Subcutaneous abdominal adipose tissue (tissue), 5 donors: Measurements from ENCODE around the gene NRG3.

ENCODE experiments used
- H3K27ac ChIP-seq: one replicate; pipeline ENCODE4 v1.7.0; 2013; ENCODE audit warnings: low read depth, mild to moderate bottlenecking, inconsistent platforms, low read length, moderate library complexity
- H3K27me3 ChIP-seq, 5 donors: one replicate each; pipeline ENCODE4 v1.7.0; 2013; ENCODE audit warnings: low read length in 5 of 5, inconsistent platforms in 1 of 5; ENCODE audit not compliant: control insufficient read depth in 5 of 5, insufficient read depth in 4 of 5
- H3K36me3 ChIP-seq, 5 donors: one replicate each; pipeline ENCODE4 v1.7.0; 2013; ENCODE audit warnings: low read length in 5 of 5; ENCODE audit not compliant: control insufficient read depth in 5 of 5, insufficient read depth in 5 of 5
- H3K4me1 ChIP-seq, 5 donors: one replicate each; pipeline ENCODE4 v1.7.0; 2013; ENCODE audit warnings: low read length in 5 of 5, mild to moderate bottlenecking in 3 of 5, moderate library complexity in 1 of 5; ENCODE audit not compliant: control insufficient read depth in 5 of 5, insufficient read depth in 5 of 5
- H3K4me3 ChIP-seq, 5 donors: one replicate each; pipeline ENCODE4 v1.7.0; 2013; ENCODE audit warnings: low read length in 5 of 5, low read depth in 1 of 5
- H3K9ac ChIP-seq, 5 donors: one replicate each; pipeline ENCODE4 v1.7.0; 2013; ENCODE audit warnings: low read length in 5 of 5, mild to moderate bottlenecking in 4 of 5, moderate library complexity in 3 of 5
- H3K9me3 ChIP-seq, 5 donors: one replicate each; pipeline ENCODE4 v1.7.0; 2013; ENCODE audit warnings: low read length in 5 of 5; ENCODE audit not compliant: control insufficient read depth in 5 of 5
- donor health status: healthy.
- donor health status: healthy.
- donor health status: healthy.
- donor health status: healthy.
- donor health status: healthy.

NRG3 gene

GRCh38 chr10:82856957-82857613 lies 982.1 kb downstream of the NRG3 start:
- Histone ChIP-seq H3K4me3 (no peak overlapping the region), H3K9me3 (no peaks in the 10 kb centered on the region), H3K36me3 (no peaks in the 10 kb centered on the region), H3K4me1 (no peaks in the 10 kb centered on the region), H3K9ac (no peak overlapping the region), H3K27ac (no peak overlapping the region), H3K27me3 (no peaks in the 10 kb centered on the region)

- H3K27ac ChIP-seq: no peak overlapping the region
- no peak overlapping the region for H3K9ac ChIP-seq
- H3K27me3 ChIP-seq: no peaks in the 10 kb centered on the region
- H3K4me1 ChIP-seq: peaks cover 0 to 5% (median 0%) of the 10 kb centered on the region in 5 donors
- no peak overlapping the region for H3K4me3 ChIP-seq
- no peaks in the 10 kb centered on the region for H3K36me3 ChIP-seq
- H3K9me3 ChIP-seq: no peaks in the 10 kb centered on the region
Observed at GRCh38 chr10:82861889-82862288, 986.9 kb downstream of the NRG3 start.

GRCh38 chr10:82865366-82865765 lies 990.4 kb downstream of the NRG3 start:
- no peak overlapping the region for H3K4me3 ChIP-seq
- H3K27ac ChIP-seq: no peak overlapping the region
- H3K27me3 ChIP-seq: no peaks in the 10 kb centered on the region
- H3K9me3 ChIP-seq: no peaks in the 10 kb centered on the region
- H3K36me3 ChIP-seq: no peaks in the 10 kb centered on the region
- peaks cover 0 to 5% (median 0%) of the 10 kb centered on the region in 5 donors for H3K4me1 ChIP-seq
- H3K9ac ChIP-seq: no peak overlapping the region

- Histone ChIP-seq H3K27me3 (no peaks in the 10 kb centered on the region), H3K27ac (no peak overlapping the region), H3K9ac (no peak overlapping the region), H3K36me3 (no peaks in the 10 kb centered on the region), H3K4me1 (peaks cover 0 to 5% (median 0%) of the 10 kb centered on the region in 5 donors), H3K4me3 (no peak overlapping the region), H3K9me3 (no peaks in the 10 kb centered on the region)
Observed at GRCh38 chr10:82866424-82867020, 991.5 kb downstream of the NRG3 start.

DNA sequence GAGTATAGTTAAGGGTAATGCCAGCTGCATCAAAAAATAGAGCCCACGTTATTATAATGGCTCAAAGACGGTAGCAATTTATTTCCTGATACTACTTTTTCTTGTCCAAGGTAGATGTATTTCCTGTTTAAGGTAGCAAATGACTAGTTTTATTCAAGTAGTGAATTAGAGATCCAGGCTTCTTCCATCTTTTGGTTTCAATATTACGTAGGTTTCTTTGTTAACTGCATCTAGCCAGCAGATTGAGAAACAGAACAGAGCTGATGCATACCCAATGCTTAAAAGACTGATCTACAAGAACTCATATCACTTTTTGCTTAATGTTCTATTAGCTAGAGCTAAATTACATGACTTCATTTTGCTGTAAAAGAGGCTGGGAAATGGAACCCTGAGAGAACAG lies 992.1 kb downstream of the NRG3 start:
- no peak overlapping the region for H3K27ac ChIP-seq
- H3K4me1 ChIP-seq: peaks cover 0 to 5% (median 0%) of the 10 kb centered on the region in 5 donors
- H3K9me3 ChIP-seq: no peaks in the 10 kb centered on the region
- no peak overlapping the region for H3K9ac ChIP-seq
- H3K36me3 ChIP-seq: no peaks in the 10 kb centered on the region
- H3K4me3 ChIP-seq: no peak overlapping the region
- no peaks in the 10 kb centered on the region for H3K27me3 ChIP-seq

GRCh38 chr10:82874671-82875070 lies 999.7 kb downstream of the NRG3 start:
- H3K27ac ChIP-seq: no peak overlapping the region
- H3K36me3 ChIP-seq: no peaks in the 10 kb centered on the region
- H3K9me3 ChIP-seq: no peaks in the 10 kb centered on the region
- H3K4me1 ChIP-seq: no peaks in the 10 kb centered on the region
- no peak overlapping the region for H3K4me3 ChIP-seq
- H3K9ac ChIP-seq: no peak overlapping the region
- no peaks in the 10 kb centered on the region for H3K27me3 ChIP-seq

GRCh38 chr10:82880776-82881290 lies 1005.8 kb downstream of the NRG3 start:
- no peak overlapping the region for H3K27ac ChIP-seq
- H3K4me3 ChIP-seq: no peak overlapping the region
- no peak overlapping the region for H3K9ac ChIP-seq
- no peaks in the 10 kb centered on the region for H3K9me3 ChIP-seq
- no peaks in the 10 kb centered on the region for H3K36me3 ChIP-seq
- H3K4me1 ChIP-seq: no peaks in the 10 kb centered on the region
- no peaks in the 10 kb centered on the region for H3K27me3 ChIP-seq

DNA sequence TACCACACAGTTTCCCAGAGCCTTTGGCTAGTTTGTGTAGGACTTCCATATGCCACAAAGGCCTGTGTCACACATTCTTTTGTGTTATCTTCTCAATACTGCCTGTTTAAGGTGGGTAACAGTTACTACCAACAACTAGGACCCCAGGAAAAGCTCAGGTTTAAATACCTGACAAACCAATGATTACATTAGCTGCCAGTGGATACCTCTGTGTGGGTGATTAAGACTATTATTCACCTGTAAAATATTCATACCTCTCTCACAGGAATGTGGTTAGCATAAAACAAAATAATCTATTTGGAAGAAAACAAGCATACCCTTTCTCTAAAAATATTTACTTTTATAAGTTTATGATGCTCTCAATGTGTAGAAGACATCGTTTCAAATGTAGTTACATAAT lies 1007.7 kb downstream of the NRG3 start:
- no peak overlapping the region for H3K4me3 ChIP-seq
- no peak overlapping the region for H3K9ac ChIP-seq
- no peaks in the 10 kb centered on the region for H3K27me3 ChIP-seq
- no peak overlapping the region for H3K27ac ChIP-seq
- H3K4me1 ChIP-seq: no peaks in the 10 kb centered on the region
- H3K36me3 ChIP-seq: no peaks in the 10 kb centered on the region
- H3K9me3 ChIP-seq: no peaks in the 10 kb centered on the region

- Histone ChIP-seq H3K9me3 (no peaks in the 10 kb centered on the region), H3K27me3 (no peaks in the 10 kb centered on the region), H3K9ac (no peak overlapping the region), H3K4me3 (no peak overlapping the region), H3K36me3 (no peaks in the 10 kb centered on the region), H3K27ac (no peak overlapping the region), H3K4me1 (no peaks in the 10 kb centered on the region)
Observed at GRCh38 chr10:82883603-82884002, 1008.6 kb downstream of the NRG3 start.

DNA sequence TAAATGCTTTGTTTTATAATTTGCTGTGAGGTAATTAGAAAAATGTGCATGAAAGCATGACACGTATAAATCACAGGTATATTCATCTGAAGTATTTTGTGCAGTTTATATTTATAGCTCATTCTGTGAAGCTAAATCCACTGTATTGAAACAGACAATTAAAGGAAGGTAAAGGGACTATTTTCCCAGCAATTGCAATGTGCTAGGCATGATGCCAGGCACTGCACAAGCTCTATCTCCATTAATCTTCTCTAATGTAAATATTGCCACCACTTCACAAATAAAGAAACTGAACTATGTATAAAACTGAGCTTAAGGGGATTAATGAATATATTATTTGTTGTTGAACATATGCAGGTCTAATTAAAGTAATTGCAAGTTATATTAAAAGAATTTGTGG lies 1012.5 kb downstream of the NRG3 start:
- Histone ChIP-seq H3K27ac (no peak overlapping the region), H3K36me3 (no peaks in the 10 kb centered on the region), H3K4me3 (no peak overlapping the region), H3K9ac (no peak overlapping the region), H3K27me3 (no peaks in the 10 kb centered on the region), H3K4me1 (no peaks in the 10 kb centered on the region), H3K9me3 (no peaks in the 10 kb centered on the region)
